Prostate gland (tissue), 2 donors: Measurements from ENCODE around the gene RFNG. TPM values are rescaled to one million over a fixed set of nuclear protein-coding genes. Genes with fewer than 3 reads are reported as not detected.

Source experiments
- DNase-seq: peaks from one replicate; pipeline ENCODE4 v3.0.0-alpha.2; 2019; ENCODE audit warnings: low spot score
- H3K27ac ChIP-seq, 2 donors: fragments of 200-600 bp; sonication (generic); 2 replicates each; pipeline ENCODE4 v1.5.1; 2017 to 2019
- H3K27me3 ChIP-seq: fragments of 200-600 bp; sonication (generic); replicated peaks from 2 replicates; pipeline ENCODE4 v1.5.1; 2019; ENCODE audit not compliant: insufficient read depth
- H3K36me3 ChIP-seq, 2 donors: fragments of 200-600 bp; sonication (generic); 1 replicate in 1 of 2; 2 replicates in 1 of 2; pipeline versions ENCODE4 v1.5.1 to v1.8.1; 2017 to 2019
- H3K4me1 ChIP-seq: fragments of 200-600 bp; sonication (generic); replicated peaks from 2 replicates; pipeline ENCODE4 v1.5.1; 2019
- H3K4me3 ChIP-seq, 2 donors: fragments of 200-600 bp; sonication (generic); 2 replicates each; pipeline ENCODE4 v1.5.1; 2017 to 2019
- H3K9me3 ChIP-seq: fragments of 200-600 bp; sonication (generic); 2 replicates; pipeline ENCODE4 v1.5.1; 2017
- POLR2A ChIP-seq: fragments of 450-650 bp; IDR thresholded peaks from one replicate; pipeline ENCODE4 v1.6.1; 2016; ENCODE audit warnings: antibody characterized with exemption, mild to moderate bottlenecking
- POLR2AphosphoS5 ChIP-seq: sonication (generic); formaldehyde crosslinking; IDR thresholded peaks from one replicate; pipeline ENCODE4 v1.6.1; 2017; ENCODE audit warnings: antibody characterized with exemption
- WGBS: methylation state at CpG from one replicate; pipeline ENCODE4 v1.1.5; 2018; 5-methylcytosine and 5-hydroxymethylcytosine counted together
- intact Hi-C: fragments of 100-400 bp; cut with DNase I; formaldehyde crosslinking; loops from one replicate; pipeline ENCODE4 v1.14.2; 2022
- total RNA-seq, 2 donors: library from RNA; depleted of rRNA; stranded (reverse); fragments of >200 nt; gene quantifications; one replicate each; pipeline ENCODE4 v1.1.0, GENCODE V29; 2016
- TF ChIP-seq, protein P1 (sequence below), 4 experiments: fragments of 200-600 bp in 2 of 4; fragments of 450-650 bp in 2 of 4; sonication (generic) in 2 of 4; IDR thresholded peaks; 1 replicate in 3 of 4; 2 replicates in 1 of 4; pipeline ENCODE4 v1.5.1; 2016 to 2019; ENCODE audit warnings: antibody characterized with exemption in 4 of 4, mild to moderate bottlenecking in 2 of 4, moderate library complexity in 2 of 4

RFNG gene
- total RNA-seq, 2 donors from 2014 or later = 48.8 to 92.7 TPM

GRCh38 chr17:82076785-82077591, 25.4 kb upstream of the RFNG start:
- Histone ChIP-seq H3K27ac (no peak overlapping the region), H3K4me3 (no peak overlapping the region)

GRCh38 chr17:82076018-82076784, 24.6 kb upstream of the RFNG start:
- no peaks in the 10 kb centered on the region for H3K27me3 ChIP-seq
- 83% methylated on average over 25 of the region's 25 CpGs for WGBS
- H3K4me3 ChIP-seq = no peak overlapping the region
- no peak overlapping the region for H3K27ac ChIP-seq
- TF ChIP-seq POLR2AphosphoS5 (no peak), POLR2A (no peak)
- TF ChIP-seq, protein P1, sequence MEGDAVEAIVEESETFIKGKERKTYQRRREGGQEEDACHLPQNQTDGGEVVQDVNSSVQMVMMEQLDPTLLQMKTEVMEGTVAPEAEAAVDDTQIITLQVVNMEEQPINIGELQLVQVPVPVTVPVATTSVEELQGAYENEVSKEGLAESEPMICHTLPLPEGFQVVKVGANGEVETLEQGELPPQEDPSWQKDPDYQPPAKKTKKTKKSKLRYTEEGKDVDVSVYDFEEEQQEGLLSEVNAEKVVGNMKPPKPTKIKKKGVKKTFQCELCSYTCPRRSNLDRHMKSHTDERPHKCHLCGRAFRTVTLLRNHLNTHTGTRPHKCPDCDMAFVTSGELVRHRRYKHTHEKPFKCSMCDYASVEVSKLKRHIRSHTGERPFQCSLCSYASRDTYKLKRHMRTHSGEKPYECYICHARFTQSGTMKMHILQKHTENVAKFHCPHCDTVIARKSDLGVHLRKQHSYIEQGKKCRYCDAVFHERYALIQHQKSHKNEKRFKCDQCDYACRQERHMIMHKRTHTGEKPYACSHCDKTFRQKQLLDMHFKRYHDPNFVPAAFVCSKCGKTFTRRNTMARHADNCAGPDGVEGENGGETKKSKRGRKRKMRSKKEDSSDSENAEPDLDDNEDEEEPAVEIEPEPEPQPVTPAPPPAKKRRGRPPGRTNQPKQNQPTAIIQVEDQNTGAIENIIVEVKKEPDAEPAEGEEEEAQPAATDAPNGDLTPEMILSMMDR (IDR thresholded peaks at IDR 0.05) = no peak
- peaks cover 10 to 11% of the 10 kb centered on the region in 2 donors for H3K36me3 ChIP-seq
- intact Hi-C loops = no loop called here
- H3K9me3 ChIP-seq = no peaks in the 10 kb centered on the region
- H3K4me1 ChIP-seq = no peaks in the 10 kb centered on the region
- DNase-seq = no peak

More at GRCh38 chr17:82076785-82077591, 25.4 kb upstream of the RFNG start:
- intact Hi-C loops = no loop called here
- TF ChIP-seq POLR2AphosphoS5 (no peak), POLR2A (no peak)
- TF ChIP-seq, protein P1 (IDR thresholded peaks at IDR 0.05) = no peak
- H3K4me1 ChIP-seq = no peaks in the 10 kb centered on the region
- WGBS = 69% methylated on average over 14 of the region's 21 CpGs
- H3K27me3 ChIP-seq = no peaks in the 10 kb centered on the region
- no peak for DNase-seq
- no peaks in the 10 kb centered on the region for H3K9me3 ChIP-seq
- peaks cover 16 to 17% of the 10 kb centered on the region in 2 donors for H3K36me3 ChIP-seq

DNA sequence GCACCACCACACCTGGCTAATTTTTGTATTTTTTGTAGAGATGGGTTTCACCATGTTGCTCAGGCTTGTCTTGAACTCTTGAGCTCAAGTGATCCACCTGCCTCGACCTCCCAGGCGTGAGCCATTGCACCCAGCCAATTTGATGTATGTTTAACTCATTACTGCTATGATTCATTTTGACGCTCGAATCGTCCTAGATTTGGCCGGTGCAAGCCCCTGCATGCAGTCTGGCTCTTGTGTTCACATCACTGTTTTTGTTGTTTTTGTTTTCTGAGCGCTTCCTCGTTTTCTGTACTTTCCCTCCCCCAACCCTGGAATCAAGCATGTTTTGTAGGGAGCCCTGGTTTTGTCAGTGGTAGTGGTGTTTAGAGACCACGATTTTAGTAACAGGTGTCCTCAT, 21.8 kb upstream of the RFNG start:
- intact Hi-C loops = no loop called here
- TF ChIP-seq, protein P1 (IDR thresholded peaks at IDR 0.05) = no peak
- TF ChIP-seq POLR2A = no peak
- no peaks in the 10 kb centered on the region for H3K9me3 ChIP-seq
- no peaks in the 10 kb centered on the region for H3K4me1 ChIP-seq
- H3K27ac ChIP-seq = no peak overlapping the region
- H3K36me3 ChIP-seq = no peaks in the 10 kb centered on the region
- WGBS = 68% methylated on average over 9 of the region's 9 CpGs
- H3K4me3 ChIP-seq = no peak overlapping the region
- no peak for DNase-seq
- no peaks in the 10 kb centered on the region for H3K27me3 ChIP-seq

- Histone ChIP-seq H3K4me3 (no peak overlapping the region), H3K36me3 (no peaks in the 10 kb centered on the region), H3K27ac (no peak overlapping the region), H3K9me3 (no peaks in the 10 kb centered on the region), H3K4me1 (no peaks in the 10 kb centered on the region), H3K27me3 (no peaks in the 10 kb centered on the region)
- intact Hi-C loops = no loop called here
- no peak for DNase-seq
- TF ChIP-seq POLR2AphosphoS5 (no peak), POLR2A (no peak)
- TF ChIP-seq, protein P1 (IDR thresholded peaks at IDR 0.05) = no peak
- 81% methylated on average over 6 of the region's 6 CpGs for WGBS
Measured at GRCh38 chr17:82072827-82073226, 21.2 kb upstream of the RFNG start.
